ENCODE data around the gene GTF2F1. TPM values are rescaled to one million over a fixed set of nuclear protein-coding genes. Genes with fewer than 3 reads are reported as not detected.

The GTF2F1 gene
- total and polyA plus RNA-seq, 9 of the 15 experiments (the other 6 are each of a cell fraction or from before 2014, with no cell fraction given) = 4.7 to 75.4 (median 68.4) TPM

- TF ChIP-seq NR4A1 (CRISPR knock-in tag; IDR thresholded peaks at IDR 0.05) (no peak), NR4A1 (tag; IDR thresholded peaks at IDR 0.05) (peak; percentile 93), MAFF (IDR thresholded peaks at IDR 0.05; ENCODE audit: low read length) (no peak), ETS2 (tag; IDR thresholded peaks at IDR 0.05; ENCODE audit: borderline replicate concordance, poor library complexity, severe bottlenecking) (no peak), ZNF75A (CRISPR knock-in tag; IDR thresholded peaks at IDR 0.05) (no peak), C11orf30 (IDR thresholded peaks at IDR 0.05; ENCODE audit: low read depth) (no peak), ARID3B (CRISPR knock-in tag; IDR thresholded peaks at IDR 0.05; ENCODE audit: borderline replicate concordance) (no peak), BDP1 (IDR thresholded peaks at IDR 0.05; ENCODE audit: insufficient read depth, insufficient read length) (no peak), ZSCAN29 (IDR thresholded peaks at IDR 0.05) (no peak), SUPT5H (IDR thresholded peaks at IDR 0.05) (peak; percentile 35; the same call in 1 of the 2 replicates), KAT7 (CRISPR knock-in tag; IDR thresholded peaks at IDR 0.05; ENCODE audit: borderline replicate concordance) (no peak), MAZ (CRISPR knock-in tag; conservative IDR thresholded peaks at IDR 0.05 in 1 of 2, IDR thresholded peaks at IDR 0.05 in 1 of 2) (0 out of 4 replicates have a peak, but pooled peaks of 1 of the 2 experiments have one; percentile 33), ZNF133 (CRISPR knock-in tag; IDR thresholded peaks at IDR 0.05) (no peak), RAD21 (CRISPR knock-in tag; conservative IDR thresholded peaks at IDR 0.05 in 1 of 2, IDR thresholded peaks at IDR 0.05 in 1 of 2) (peak in 1 of 2 experiments; percentile 29; a peak in 1 of 4 replicates), ZNF277 (CRISPR knock-in tag; IDR thresholded peaks at IDR 0.05; ENCODE audit: borderline replicate concordance) (no peak), MITF (IDR thresholded peaks at IDR 0.05) (no peak), NFRKB (IDR thresholded peaks at IDR 0.05; ENCODE audit: low read depth) (peak; percentile 91; the same call in 1 of the 2 replicates), THRB (CRISPR knock-in tag; conservative IDR thresholded peaks at IDR 0.05) (no peak), POLR2B (IDR thresholded peaks at IDR 0.05; ENCODE audit: low read depth, partially characterized antibody) (peak; percentile 35), ZNF740 (CRISPR knock-in tag; IDR thresholded peaks at IDR 0.05) (no peak; the same call in 1 of the 2 replicates), ZNF740 (tag; IDR thresholded peaks at IDR 0.05) (no peak)
Measured at GRCh38 chr19:6425732-6426620, 33.0 kb upstream of the GTF2F1 start (continued).

Data from K562 (cell line).